Activated CD4-positive, alpha-beta T cell treated with anti-CD3 and anti-CD28 coated beads, Interleukin-2, Interleukin-6, amounts not matched to agents 100 ng/mL and 50 ng/mL, durations not matched to agents 16 hours and 8 hours (primary cell): ENCODE data around the gene RALY.
"Not testable (repeated sequence)": the region's sequence is repeated elsewhere in the genome, so short reads cannot be mapped to it uniquely, and the experiment has no call there.

ENCODE experiments used
- DNase-seq: peaks from one replicate; pipeline ENCODE4 v3.0.0-alpha.2; 2020

The RALY gene

DNA sequence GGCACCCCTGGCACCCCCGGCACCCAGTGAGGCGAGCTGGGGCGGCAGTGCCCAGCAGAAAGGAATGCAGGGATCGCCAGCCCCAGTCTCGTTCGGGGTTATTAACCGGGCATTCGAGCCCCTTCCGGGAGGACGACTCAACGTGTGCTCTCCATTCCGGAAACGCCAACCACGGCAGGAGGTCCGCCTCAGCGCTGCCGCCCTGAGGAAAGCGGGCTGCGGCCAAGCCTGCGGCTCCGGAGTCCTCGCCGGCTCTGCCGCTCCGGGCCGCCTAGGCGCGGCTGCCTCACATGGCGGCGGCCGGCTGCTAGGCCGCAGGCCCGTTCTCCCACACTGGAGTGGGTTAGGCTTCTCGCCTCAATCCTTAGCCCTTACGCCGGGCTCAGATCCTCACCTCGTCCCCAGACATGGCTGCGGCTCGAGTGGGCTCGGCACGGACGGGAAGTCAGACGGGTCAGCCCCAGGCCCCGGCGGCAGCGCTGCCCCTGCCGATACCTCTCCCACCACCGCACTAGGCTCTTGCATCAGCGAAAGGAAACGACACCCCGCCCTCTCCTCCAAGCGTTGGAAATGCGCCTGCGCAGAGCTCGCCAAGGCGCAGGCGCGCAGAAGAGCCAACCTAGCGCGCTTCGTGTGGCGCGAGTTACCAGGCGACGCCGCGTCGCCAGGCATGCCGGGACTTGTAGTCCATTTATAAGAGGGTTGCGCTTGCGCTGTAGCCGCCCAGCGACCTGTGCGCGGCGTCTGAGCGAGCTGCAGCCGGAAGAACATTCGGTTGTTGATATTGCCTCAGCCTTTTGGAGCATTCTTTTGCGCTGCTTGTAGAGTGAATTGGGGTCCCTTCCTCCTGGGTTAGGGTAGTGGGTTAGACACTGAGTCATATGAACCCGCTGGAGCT, 118.2 kb downstream of the RALY start, which contains the start of gene EIF2S2:
EIF2S2 (minus strand) TSS at position 542 of the 898 bp plus-strand sequence; CDS start at position 409, 133 bp downstream.
- DNase-seq: peak; percentile 98

DNA sequence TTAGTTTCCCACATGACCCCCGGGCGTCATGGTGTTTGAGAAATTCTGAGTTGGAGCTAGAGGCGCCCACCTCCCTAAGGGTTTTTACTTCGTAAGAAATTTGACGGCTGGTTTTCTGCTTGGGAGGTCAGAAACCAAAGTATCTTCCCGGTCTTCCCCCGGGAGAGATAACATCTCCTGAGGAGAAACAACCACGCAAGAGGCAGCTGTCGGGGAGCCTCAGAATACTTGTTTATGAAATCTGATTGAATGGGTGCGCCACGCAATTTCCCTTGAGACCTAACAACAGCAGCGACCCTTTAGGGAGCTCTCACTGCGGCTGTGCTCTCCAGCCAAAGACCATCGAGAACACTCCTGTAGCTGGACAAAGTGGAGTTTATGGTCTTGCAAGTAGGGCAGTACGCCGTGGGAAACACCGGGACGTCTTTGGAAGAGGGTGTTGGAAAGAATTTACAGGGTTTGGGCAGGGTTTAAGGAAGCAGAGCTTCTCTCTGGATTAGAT, 118.9 kb downstream of the RALY start:
- peak; percentile 18 for DNase-seq

DNA sequence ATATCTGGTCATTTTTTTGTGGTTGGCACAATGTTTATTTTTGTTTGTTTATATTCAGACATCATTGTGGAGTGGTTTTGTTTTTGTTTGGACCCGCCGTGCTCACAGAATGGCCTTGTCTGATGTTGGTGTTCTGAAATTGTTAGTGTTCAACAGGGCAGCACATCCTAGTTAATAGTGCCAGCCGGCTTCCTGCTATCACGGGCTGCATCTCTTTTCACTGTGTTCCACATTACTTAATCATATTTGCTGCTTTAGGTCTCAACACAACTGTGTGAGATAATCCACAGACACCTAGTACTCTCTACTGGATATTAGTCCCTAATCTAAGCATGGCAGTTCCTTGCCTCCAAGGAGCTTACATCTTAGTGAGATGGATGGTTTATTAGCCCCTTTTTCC, 121.1 kb downstream of the RALY start:
- DNase-seq: no peak

DNA sequence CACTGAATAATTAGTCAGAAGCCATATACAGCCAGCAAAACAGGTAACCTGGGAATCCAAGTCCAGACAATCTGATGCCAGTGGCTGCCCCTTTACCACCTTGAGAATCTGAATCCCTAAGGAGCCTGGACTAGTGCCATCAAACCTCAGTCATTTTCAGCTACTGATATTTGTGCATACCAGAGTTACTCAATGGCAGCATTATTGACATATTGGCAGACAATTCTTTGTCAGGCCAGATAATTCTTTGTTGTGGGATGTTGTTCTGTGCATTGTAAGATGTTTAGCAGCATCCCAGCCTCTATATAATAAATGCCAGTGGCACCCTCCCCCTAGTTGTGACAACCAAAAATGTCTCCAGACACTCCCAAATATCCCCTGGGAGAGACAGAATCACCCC, 121.5 kb downstream of the RALY start:
- no peak for DNase-seq

DNA sequence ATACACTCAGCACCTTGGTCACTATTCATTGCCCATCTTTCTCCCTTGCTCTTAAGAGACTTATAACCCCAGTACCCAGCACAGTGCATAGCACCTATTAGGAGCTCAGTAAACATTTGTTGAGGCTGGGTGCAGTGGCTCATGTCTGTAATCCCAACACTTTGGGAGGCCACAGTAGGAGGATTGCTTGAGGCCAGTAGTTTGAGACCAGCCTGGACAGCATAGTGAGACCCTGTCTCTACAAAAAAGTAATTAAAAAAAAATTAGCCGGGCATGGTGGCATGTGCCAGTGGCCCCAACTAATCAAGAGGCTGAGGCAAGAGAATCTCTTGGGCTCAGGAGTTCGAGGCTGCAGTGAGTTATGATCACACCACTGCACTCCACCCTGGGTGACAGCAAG, 126.5 kb downstream of the RALY start:
- DNase-seq: no peak

DNA sequence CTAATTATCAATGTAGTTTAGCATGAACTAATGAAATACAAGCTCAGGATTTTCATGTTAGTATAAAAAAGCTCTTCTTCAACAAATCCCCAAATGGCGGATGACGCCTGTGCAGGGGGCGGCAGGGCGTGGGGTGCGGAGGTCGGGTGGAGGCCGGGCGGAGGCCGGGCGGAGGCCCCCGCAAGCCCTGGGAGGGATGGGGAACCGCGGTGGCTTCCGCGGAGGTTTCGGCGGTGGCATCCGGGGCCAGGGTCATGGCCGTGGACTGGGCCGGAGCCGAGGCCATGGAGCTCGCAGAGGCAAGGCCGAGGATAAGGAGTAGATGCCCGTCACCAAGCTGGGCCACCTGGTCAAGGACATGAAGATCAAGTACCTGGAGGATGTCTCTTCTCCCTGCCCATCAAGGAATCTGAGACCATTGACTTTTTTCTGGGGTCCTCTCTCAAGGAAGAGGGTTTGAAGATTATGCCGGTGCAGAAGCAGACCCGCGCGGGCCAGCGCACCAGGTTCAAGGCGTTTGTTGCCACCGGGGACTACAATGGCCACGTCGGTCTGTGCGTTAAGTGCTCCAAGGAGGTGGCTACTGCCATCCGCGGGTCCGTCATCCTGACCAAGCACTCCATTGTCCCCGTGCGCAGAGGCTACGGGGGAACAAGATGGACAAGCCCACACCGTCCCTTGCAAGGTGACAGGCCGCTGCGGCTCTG, 128.7 kb downstream of the RALY start:
- DNase-seq: no peak

DNA sequence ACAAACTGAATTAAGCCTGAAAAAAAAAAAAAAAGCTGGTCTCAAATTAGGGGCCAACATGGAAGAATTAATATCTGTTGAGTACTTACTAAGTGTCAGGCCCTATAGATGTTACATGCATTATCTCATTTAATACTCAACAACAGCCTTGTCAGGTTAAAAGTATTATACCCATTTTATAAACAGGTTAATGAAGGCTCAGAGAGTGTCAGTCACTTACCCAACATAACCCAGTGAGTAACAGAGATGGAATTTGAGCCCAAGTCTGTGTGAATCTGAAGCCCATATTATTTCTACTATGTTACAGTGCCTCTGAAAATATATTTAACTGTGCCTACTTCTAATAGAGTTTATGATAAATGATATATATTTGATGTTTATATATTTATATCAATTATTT, 129.6 kb downstream of the RALY start:
- DNase-seq: no peak

DNA sequence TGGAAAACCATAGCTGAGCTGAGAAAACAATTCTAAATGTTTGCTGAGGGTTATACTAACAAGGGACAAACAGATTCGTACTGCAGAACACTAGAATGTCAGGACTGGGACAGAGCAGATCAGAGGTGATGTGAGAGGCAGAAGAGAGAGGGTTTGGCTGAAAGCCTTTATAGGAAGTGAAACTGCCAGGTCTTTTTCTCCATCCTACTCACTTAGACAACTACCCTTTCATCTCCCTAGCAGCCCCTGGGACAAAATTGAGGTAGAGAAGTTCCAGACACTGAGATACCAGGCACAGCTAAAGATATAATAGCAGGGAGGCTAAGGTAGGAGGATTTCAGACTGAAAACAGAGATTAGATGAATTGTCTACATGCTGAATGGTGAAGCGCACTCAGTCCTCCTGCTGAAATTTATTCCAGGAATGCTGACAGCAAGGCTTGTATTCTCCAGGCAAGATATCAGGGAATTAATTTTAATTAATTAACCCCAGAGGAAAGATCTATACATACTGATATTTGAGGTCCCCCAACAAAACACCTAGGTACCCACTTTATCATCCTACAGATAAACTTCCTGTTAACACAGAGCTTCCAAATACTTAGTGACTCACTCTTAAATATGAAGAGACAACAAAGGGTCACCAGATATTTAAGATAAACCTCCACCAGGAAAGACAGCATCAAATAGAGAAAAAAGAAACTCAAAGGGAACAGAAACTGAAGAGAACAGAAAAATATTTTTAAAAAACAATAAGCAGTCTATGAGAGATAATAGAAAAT, 130.9 kb downstream of the RALY start:
- DNase-seq: no peak

DNA sequence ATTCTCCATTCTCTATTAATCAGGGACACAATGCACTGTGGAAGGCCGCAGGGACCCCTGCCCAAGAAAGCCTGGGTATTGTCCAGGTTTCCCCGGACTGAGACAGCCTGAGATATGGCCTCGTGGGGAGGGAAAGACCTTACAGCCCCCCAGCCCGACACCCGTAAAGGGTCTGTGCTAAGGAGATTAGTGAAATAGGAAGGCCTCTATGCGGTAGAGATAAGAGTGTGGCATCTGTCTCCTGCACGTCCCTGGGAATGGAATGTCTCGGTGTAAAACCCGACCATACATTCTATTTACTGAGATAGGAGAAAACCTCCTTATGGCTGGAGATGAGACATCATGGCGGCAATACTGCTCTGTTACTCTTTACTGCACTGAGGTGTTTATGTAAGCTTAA, 134.1 kb downstream of the RALY start:
- DNase-seq: no peak

DNA sequence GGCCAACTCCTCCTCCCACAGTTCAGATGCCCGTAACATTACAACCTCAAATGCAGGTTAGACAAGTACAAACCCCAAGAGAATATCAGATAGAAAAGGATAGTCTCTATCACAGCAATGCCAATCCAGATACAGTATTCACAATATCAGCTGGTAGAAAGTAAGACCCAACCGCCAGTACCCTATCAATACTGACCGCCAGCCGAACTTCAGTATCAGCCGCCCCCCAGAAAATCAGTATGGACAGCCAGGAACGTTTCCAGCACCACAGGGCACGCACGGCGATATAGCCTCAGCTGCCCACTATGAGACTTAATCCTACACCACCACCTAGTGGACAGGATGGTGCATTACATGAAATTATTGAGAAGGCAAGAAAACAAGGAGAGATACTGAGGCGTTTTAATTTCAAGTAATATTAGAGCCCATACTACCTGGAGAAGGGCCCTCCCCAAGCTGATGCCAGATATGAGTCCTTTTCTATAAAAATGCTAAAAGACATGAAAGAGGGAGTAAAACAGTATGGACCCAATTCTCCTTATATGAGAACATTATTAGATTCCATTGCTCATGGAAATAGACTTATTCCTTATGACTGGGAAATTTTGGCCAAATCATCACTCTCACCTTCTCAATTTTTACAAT, 135.9 kb downstream of the RALY start:
- peak; percentile 82 for DNase-seq

DNA sequence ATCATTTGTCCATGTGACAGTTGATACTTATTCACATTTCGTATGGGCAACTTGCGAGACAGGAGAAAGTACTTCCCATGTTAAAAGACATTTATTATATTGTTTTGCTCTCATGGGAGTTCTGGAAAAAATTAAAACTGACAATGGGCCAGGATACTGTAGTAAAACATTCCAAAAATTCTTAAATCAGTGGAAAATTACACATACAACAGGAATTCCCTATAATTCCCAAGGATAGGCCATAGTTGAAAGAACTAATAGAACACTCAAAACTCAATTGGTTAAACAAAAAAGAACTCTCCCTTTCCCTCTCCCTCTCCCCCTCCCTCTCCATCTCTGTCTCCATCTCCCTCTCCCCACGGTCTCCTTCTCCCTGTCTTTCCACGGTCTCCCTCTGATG, 137.8 kb downstream of the RALY start:
- DNase-seq: no peak

DNA sequence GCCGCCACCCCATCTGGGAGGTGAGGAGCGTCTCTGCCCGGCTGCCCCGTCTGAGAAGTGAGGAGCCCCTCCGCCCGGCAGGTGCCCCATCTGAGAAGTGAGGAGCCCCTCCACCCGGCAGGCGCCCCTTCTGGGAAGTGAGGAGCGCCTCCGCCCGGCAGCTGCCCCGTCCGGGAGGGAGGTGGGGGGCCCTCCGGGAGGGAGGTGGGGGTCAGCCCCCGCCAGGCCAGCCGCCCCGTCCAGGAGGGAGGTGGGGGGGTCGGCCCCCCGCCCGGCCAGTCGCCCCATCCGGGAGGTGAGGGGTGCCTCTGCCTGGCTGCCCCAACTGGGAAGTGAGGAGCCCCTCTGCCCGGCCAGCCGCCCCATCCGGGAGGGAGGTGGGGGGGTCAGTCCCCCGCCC, 138.8 kb downstream of the RALY start:
- not testable (repeated sequence) for DNase-seq

DNA sequence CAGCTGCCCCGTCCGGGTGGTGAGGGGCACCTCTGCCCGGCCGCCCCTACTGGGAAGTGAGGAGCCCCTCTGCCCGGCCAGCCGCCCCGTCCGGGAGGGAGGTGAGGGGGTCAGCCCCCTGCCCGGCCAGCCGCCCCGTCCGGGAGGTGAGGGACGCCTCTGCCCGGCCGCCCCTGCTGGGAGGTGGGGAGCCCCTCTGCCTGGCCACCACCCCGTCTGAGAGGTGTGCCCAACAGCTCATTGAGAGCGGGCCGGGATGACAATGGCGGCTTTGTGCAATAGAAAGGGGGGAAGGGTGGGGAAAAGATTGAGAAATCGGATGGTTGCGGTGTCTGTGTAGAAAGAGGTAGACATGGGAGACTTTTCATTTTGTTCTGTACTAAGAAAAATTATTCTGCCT, 139.2 kb downstream of the RALY start:
- DNase-seq: not testable (repeated sequence)

DNA sequence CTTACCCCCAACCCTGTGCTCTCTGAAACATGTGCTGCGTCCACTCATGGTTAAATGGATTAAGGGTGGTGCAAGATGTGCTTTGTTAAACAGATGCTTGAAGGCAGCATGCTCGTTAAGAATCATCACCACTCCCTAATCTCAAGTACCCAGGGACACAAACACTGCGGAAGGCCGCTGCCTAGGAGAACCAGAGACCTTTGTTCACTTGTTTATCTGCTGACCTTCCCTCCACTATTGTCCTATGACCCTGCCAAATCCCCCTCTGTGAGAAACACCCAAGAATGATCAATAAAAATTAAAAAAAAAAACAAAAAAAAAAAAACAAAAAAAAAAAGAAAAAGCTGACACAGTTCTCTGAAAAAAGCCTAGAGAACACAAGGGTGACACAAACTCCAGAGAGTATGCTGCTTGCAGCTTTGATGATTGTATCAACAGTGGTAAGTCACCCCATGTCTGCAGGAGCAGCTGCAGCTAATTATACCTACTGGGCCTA, 139.7 kb downstream of the RALY start:
- DNase-seq: not testable (repeated sequence)
